HG03460 (cell line): ENCODE data around the gene CCDC197.

Experiments
- ATAC-seq: cut with Tn5 transposase; IDR thresholded peaks from one replicate; pipeline ENCODE4 v1.9.1; 2021; ENCODE audit not compliant: unreplicated experiment

The CCDC197 gene

GRCh38 chr14:93998871-93999403 lies 1.8 kb downstream of the CCDC197 start:
- ATAC-seq, result no peak

- no peak for ATAC-seq
Measured at GRCh38 chr14:93999573-93999972, 2.5 kb downstream of the CCDC197 start.

- ATAC-seq, result no peak
Measured at GRCh38 chr14:94000267-94000666, 3.2 kb downstream of the CCDC197 start.

GRCh38 chr14:94001016-94001415 lies 3.9 kb downstream of the CCDC197 start:
- ATAC-seq, result no peak

GRCh38 chr14:94001501-94002396 lies 4.6 kb downstream of the CCDC197 start:
- no peak for ATAC-seq

GRCh38 chr14:94003397-94003796 lies 6.3 kb downstream of the CCDC197 start:
- no peak for ATAC-seq

- ATAC-seq, result no peak
Measured at GRCh38 chr14:94004015-94004414, 6.9 kb downstream of the CCDC197 start.

GRCh38 chr14:94005324-94006073 lies 8.4 kb downstream of the CCDC197 start:
- no peak for ATAC-seq

- no peak for ATAC-seq
Measured at GRCh38 chr14:94008234-94008633, 11.1 kb downstream of the CCDC197 start.

GRCh38 chr14:94009767-94010166 lies 12.7 kb downstream of the CCDC197 start:
- peak; percentile 55 for ATAC-seq

- ATAC-seq, result no peak
Measured at GRCh38 chr14:94010625-94011024, 13.5 kb downstream of the CCDC197 start.

GRCh38 chr14:94011795-94012194 lies 14.7 kb downstream of the CCDC197 start:
- no peak for ATAC-seq

- no peak for ATAC-seq
Measured at GRCh38 chr14:94014382-94014781, 17.3 kb downstream of the CCDC197 start.

GRCh38 chr14:94015223-94015622 lies 18.1 kb downstream of the CCDC197 start:
- no peak for ATAC-seq

GRCh38 chr14:94016446-94016976 lies 19.4 kb downstream of the CCDC197 start:
- ATAC-seq, result no peak

- ATAC-seq, result no peak
Measured at GRCh38 chr14:94018308-94018707, 21.2 kb downstream of the CCDC197 start.

- no peak for ATAC-seq
Measured at GRCh38 chr14:94019329-94019728, 22.2 kb downstream of the CCDC197 start.

GRCh38 chr14:94020267-94020666 lies 23.2 kb downstream of the CCDC197 start:
- ATAC-seq, result no peak

- no peak for ATAC-seq
Measured at GRCh38 chr14:94021001-94021400, 23.9 kb downstream of the CCDC197 start.

GRCh38 chr14:94021416-94022157 lies 24.5 kb downstream of the CCDC197 start:
- ATAC-seq, result no peak
